Right ventricle myocardium inferior (tissue), 1 donor: ENCODE results near the gene KRTAP10-5. TPM values are rescaled to one million over a fixed set of nuclear protein-coding genes. Genes with fewer than 3 reads are reported as not detected.
"Not testable (repeated sequence)": the region's sequence is repeated elsewhere in the genome, so short reads cannot be mapped to it uniquely, and the experiment has no call there.

Experiments
- ATAC-seq: fragments of 200-7000 bp; cut with Tn5 transposase; one replicate; pipeline ENCODE4 v1.9.1; 2020; ENCODE audit warnings: mild to moderate bottlenecking, moderate library complexity
- DNase-seq: peaks from one replicate; pipeline ENCODE4 v3.0.0; 2021; ENCODE audit errors: missing footprints
- intact Hi-C: fragments of 100-400 bp; cut with DNase I; formaldehyde crosslinking; loops from one replicate; pipeline ENCODE4 v1.11.0; 2022
- total RNA-seq: library from RNA; stranded (reverse); fragmentation: NEBNext Ultra II Directional; extraction: Animal tissue kit (Norgen Biotek cat#: 25700); gene quantifications from one replicate; pipeline ENCODE4 v1.2.1, GENCODE V29; 2021
- donor health status: DM: no; HTN: yes; CAD: no; lungs with severe emphysema.

Gene KRTAP10-5
- total RNA-seq, 1 donor from 2014 or later: not detected

- DNase-seq, intact Hi-C loops, ATAC-seq: not testable (repeated sequence)
These were observed 22.1 kb downstream of the KRTAP10-5 start for GRCh38 chr21:44558329-44558675.

- intact Hi-C loops: no loop called here
- DNase-seq (no peak), ATAC-seq (no peak)
These were observed 22.7 kb downstream of the KRTAP10-5 start for GRCh38 chr21:44557491-44558328.

GRCh38 chr21:44556879-44557278 lies 23.5 kb downstream of the KRTAP10-5 start:
- intact Hi-C loops: no loop called here
- DNase-seq (no peak), ATAC-seq (no peak)

GRCh38 chr21:44555200-44555875 lies 25.1 kb downstream of the KRTAP10-5 start:
- intact Hi-C loops: no loop called here
- DNase-seq: no peak
- no peak for ATAC-seq

GRCh38 chr21:44552681-44553080 lies 27.7 kb downstream of the KRTAP10-5 start:
- no peak for DNase-seq
- no peak for ATAC-seq
- intact Hi-C loops: no loop called here

- intact Hi-C loops: no loop called here
- DNase-seq: no peak
- ATAC-seq: no peak
These were observed 28.3 kb downstream of the KRTAP10-5 start for GRCh38 chr21:44552136-44552535.

GRCh38 chr21:44551340-44551961 lies 29.0 kb downstream of the KRTAP10-5 start, which contains the start of gene KRTAP10-2:
TSS of gene KRTAP10-2 (minus strand) at chr21:44551505. CDS start at chr21:44551458, 47 bp downstream.
- intact Hi-C loops: no loop called here
- ATAC-seq: no peak
- no peak for DNase-seq

GRCh38 chr21:44550807-44551206 lies 29.6 kb downstream of the KRTAP10-5 start:
- no peak for ATAC-seq
- intact Hi-C loops: no loop called here
- DNase-seq: no peak

GRCh38 chr21:44550285-44550684 lies 30.1 kb downstream of the KRTAP10-5 start:
- DNase-seq, ATAC-seq, intact Hi-C loops: not testable (repeated sequence)

GRCh38 chr21:44549525-44550211 lies 30.7 kb downstream of the KRTAP10-5 start:
- ATAC-seq (no peak), DNase-seq (no peak)
- intact Hi-C loops: no loop called here

GRCh38 chr21:44548922-44549321 lies 31.5 kb downstream of the KRTAP10-5 start:
- ATAC-seq (no peak), DNase-seq (no peak)
- intact Hi-C loops: no loop called here

GRCh38 chr21:44548381-44548780 lies 32.0 kb downstream of the KRTAP10-5 start:
- intact Hi-C loops: no loop called here
- ATAC-seq (no peak), DNase-seq (no peak)

- ATAC-seq (no peak), DNase-seq (no peak)
- intact Hi-C loops: no loop called here
These were observed 32.6 kb downstream of the KRTAP10-5 start for GRCh38 chr21:44547656-44548331.

GRCh38 chr21:44544566-44544965 lies 35.8 kb downstream of the KRTAP10-5 start:
- intact Hi-C loops: no loop called here
- DNase-seq (no peak), ATAC-seq (no peak)

- intact Hi-C loops: no loop called here
- DNase-seq: no peak
- no peak for ATAC-seq
These were observed 37.7 kb downstream of the KRTAP10-5 start for GRCh38 chr21:44542716-44543115.

- intact Hi-C loops: no loop called here
- ATAC-seq (no peak), DNase-seq (no peak)
These were observed 39.6 kb downstream of the KRTAP10-5 start for GRCh38 chr21:44540741-44541288.

GRCh38 chr21:44539991-44540666 lies 40.3 kb downstream of the KRTAP10-5 start, which contains the start of gene KRTAP10-1:
TSS of gene KRTAP10-1 (minus strand) at chr21:44540195. CDS start at chr21:44540150, 45 bp downstream.
- no peak for DNase-seq
- no peak for ATAC-seq
- intact Hi-C loops: no loop called here

GRCh38 chr21:44539046-44539445 lies 41.4 kb downstream of the KRTAP10-5 start:
- intact Hi-C loops: no loop called here
- DNase-seq (no peak), ATAC-seq (no peak)
